Measurements from ENCODE around the gene CACNA1D. TPM values are rescaled to one million over a fixed set of nuclear protein-coding genes. Genes with fewer than 3 reads are reported as not detected.

Gene CACNA1D
- total and polyA plus RNA-seq, 12 donors: 0.04 to 1.9 (median 0.49) TPM

DNA sequence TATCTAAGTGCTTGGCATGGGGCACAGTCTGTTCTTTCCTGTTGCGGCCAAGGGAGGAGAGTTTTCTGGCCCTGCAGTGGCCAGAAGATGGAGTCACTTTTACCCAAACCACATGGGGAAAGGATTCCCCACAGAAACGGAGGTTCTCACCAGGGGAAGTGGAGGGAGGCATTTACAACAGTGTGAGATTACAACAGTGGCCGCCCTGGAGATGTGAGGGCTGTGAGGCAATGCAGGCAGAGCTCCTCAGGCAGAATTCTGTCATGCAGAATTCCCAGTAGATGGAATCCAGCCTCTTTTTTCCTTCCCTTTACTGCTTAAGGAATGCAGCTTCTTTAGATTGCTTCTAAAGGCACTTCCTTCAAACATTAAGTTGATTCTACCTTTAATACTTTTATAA, 83.1 kb downstream of the CACNA1D start:
- ATAC-seq (no peak), DNase-seq (no peak)
- intact Hi-C loops (cut with DNase I): no loop called here
- Histone ChIP-seq H3K27me3 (peaks cover 0 to 30% (median 8%) of the 10 kb centered on the region in 7 donors), H3K4me3 (no peak overlapping the region), H3K4me1 (no peaks in the 10 kb centered on the region), H3K36me3 (no peaks in the 10 kb centered on the region), H3K27ac (no peak overlapping the region), H3K9me3 (no peaks in the 10 kb centered on the region)
- WGBS, 2 donors: 34 to 42% methylated on average over 3 of the region's 3 CpGs
- TF ChIP-seq, protein P1, sequence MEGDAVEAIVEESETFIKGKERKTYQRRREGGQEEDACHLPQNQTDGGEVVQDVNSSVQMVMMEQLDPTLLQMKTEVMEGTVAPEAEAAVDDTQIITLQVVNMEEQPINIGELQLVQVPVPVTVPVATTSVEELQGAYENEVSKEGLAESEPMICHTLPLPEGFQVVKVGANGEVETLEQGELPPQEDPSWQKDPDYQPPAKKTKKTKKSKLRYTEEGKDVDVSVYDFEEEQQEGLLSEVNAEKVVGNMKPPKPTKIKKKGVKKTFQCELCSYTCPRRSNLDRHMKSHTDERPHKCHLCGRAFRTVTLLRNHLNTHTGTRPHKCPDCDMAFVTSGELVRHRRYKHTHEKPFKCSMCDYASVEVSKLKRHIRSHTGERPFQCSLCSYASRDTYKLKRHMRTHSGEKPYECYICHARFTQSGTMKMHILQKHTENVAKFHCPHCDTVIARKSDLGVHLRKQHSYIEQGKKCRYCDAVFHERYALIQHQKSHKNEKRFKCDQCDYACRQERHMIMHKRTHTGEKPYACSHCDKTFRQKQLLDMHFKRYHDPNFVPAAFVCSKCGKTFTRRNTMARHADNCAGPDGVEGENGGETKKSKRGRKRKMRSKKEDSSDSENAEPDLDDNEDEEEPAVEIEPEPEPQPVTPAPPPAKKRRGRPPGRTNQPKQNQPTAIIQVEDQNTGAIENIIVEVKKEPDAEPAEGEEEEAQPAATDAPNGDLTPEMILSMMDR (IDR thresholded peaks at IDR 0.05): no peak

DNA sequence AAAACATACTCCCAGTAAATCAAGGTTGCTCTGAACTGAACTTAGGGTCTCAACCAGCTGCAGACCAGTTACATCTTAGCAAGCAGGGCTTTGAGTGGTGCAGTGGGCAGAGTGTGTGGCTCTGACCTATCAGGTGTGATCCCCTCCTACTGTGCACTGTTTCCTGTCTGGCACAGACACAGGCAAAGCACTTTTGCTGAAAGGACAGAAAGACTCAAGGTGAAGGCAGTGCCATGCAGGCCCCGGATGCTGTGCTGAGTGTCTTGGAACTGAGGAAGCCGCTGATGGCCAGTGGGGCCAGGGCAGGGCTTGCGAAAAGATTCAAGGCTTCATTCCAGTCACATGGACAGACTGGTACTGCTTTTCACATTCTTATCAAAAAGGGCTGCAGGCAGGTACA, 85.2 kb downstream of the CACNA1D start:
- intact Hi-C loops (cut with DNase I): no loop called here
- H3K27ac ChIP-seq: no peak overlapping the region
- WGBS, 2 donors: 75 to 88% methylated on average over 3 of the region's 3 CpGs

DNA sequence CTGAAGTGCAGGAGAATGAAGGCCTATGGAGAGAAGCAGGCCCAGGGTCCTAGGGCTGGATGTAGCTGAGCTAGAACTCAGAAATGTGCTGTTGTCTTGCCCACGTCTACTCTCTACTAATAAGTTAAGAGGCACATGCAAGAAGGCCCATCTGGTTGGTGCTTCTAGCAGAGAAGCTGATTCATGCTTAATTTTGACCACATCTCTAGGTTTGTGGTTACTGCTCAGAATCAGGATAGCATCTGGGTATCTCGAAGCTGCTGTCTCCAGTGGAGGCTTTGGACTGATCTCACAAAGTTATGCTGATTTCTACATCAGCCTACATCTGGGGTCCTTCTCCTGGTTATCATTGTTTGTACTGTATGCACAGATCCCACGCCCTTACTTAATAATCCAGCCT, 87.3 kb downstream of the CACNA1D start:
- Histone ChIP-seq H3K27ac (no peak overlapping the region), H3K4me3 (no peak overlapping the region), H3K36me3 (no peaks in the 10 kb centered on the region), H3K4me1 (no peaks in the 10 kb centered on the region), H3K27me3 (peaks cover 0 to 18% (median 5%) of the 10 kb centered on the region in 7 donors), H3K9me3 (no peaks in the 10 kb centered on the region)
- TF ChIP-seq, protein P1 (IDR thresholded peaks at IDR 0.05): no peak
- 73 to 81% methylated on average over 3 of the region's 3 CpGs for WGBS, 2 donors
- intact Hi-C loops (cut with DNase I): no loop called here
- DNase-seq: no peak
- no peak for ATAC-seq

More for the DNA sequence above, 85.2 kb downstream of the CACNA1D start:
- no peak for DNase-seq
- TF ChIP-seq, protein P1 (IDR thresholded peaks at IDR 0.05): no peak
- H3K27me3 ChIP-seq: peaks cover 0 to 30% (median 8%) of the 10 kb centered on the region in 7 donors
- H3K36me3 ChIP-seq: no peaks in the 10 kb centered on the region
- H3K4me1 ChIP-seq: no peaks in the 10 kb centered on the region
- no peak for ATAC-seq
- H3K4me3 ChIP-seq: no peak overlapping the region
- no peaks in the 10 kb centered on the region for H3K9me3 ChIP-seq

DNA sequence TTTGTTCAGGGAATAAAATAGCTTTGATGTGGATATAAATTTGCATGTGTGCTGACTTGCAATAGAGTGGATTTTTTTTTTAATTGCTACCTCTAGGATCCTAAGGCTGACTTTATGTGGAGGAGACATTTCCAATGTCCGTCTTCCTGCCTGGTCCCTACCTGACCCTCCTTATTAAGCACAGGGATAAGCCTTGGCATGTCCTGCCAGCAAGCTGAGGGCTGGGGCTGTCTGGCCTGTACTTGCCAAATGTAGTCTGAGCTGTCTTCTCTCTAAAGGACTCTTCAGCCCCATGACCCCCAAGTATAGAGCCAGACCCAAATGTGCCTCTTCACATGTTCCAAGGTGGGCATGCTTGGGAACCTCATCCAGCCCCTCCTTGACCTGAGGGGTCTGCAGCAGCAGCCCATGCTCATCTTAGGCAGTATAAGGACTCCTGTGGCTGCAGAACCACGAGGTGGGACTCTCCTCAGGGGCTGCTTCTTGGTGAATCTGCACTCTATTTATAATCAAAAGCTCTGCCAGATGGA, 88.8 kb downstream of the CACNA1D start:
- intact Hi-C loops (cut with DNase I): no loop called here

More for the DNA sequence above, 88.8 kb downstream of the CACNA1D start:
- WGBS, 2 donors: 70 to 75% methylated on average over 2 of the region's 2 CpGs
- TF ChIP-seq, protein P1 (IDR thresholded peaks at IDR 0.05): no peak
- peaks cover 0 to 7% (median 0%) of the 10 kb centered on the region in 7 donors for H3K27me3 ChIP-seq
- H3K36me3 ChIP-seq: no peaks in the 10 kb centered on the region
- DNase-seq: no peak
- ATAC-seq: no peak
- H3K27ac ChIP-seq: no peak overlapping the region
- H3K4me1 ChIP-seq: no peaks in the 10 kb centered on the region
- H3K4me3 ChIP-seq: no peak overlapping the region
- H3K9me3 ChIP-seq: no peaks in the 10 kb centered on the region
